GM21825 (cell line): ENCODE results near the gene LTBP4.

Experiments
- ATAC-seq: cut with Tn5 transposase; IDR thresholded peaks from one replicate; pipeline ENCODE4 v1.9.1; 2021; ENCODE audit warnings: mild to moderate bottlenecking, moderate library complexity; ENCODE audit not compliant: unreplicated experiment

LTBP4 gene

DNA sequence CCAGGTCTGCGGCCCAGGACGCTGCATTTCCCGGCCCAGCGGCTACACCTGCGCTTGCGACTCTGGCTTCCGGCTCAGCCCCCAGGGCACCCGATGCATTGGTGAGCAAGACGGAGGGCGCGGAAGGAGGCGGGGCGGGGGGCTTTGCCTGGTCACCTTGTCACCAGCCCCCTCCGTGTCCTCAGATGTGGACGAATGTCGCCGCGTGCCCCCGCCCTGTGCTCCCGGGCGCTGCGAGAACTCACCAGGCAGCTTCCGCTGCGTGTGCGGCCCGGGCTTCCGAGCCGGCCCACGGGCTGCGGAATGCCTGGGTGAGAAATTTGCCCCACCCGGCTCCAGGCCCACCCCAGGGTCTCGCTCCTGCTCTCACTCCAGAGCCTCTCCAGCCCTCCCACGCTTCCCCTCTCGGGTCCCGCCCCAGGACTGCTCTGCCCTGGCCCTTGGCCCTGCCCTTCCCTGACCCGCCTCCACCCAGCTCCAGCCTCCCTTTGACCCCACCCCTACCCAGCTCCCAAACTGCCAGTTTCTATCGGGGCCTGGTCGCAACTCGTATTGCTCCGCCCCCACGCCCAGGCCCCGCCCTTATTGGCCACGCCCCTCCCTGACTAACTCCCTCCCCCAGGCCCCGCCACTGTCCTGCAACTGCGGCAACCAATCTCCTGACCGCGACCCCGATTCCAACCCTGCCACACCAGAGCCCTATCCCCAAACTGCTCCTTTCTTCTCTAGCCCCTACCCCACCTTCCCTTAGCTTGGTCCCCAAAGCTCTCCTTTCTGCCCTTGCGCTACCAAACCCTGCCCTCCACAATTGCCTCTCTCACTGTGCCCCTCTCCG lies 8.6 kb downstream of the LTBP4 start:
- ATAC-seq, result peak; percentile 47

DNA sequence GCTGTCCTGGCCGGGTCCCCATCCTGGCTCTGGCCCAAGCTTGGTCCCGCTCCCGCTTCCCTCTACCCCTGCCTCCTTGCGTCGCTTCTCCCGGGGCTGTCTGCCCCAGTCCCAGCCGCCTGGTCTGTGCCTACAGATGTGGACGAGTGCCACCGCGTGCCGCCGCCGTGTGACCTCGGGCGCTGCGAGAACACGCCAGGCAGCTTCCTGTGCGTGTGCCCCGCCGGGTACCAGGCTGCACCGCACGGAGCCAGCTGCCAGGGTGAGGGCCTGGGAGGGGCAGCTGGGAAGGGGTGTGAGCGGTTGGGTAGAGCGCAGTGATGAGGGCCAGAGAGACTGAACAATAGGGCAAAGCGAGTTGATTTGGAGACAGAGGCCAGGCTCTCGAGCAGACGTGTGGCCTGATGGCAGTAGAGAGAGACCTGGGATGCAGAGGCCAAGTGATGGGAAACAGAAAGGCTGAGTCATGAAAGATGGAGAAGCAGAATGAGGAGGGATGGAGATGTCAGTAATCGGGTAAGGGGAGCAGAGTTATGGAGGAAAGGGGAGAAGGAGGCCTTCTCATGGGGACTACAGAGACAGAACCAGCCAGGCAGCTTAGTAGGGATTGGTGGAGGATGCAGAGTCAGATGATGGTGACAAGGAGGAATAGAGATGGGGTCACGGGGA lies 9.4 kb downstream of the LTBP4 start:
- no peak for ATAC-seq

- no peak for ATAC-seq
Observed at GRCh38 chr19:40611096-40611495, 9.9 kb downstream of the LTBP4 start.

DNA sequence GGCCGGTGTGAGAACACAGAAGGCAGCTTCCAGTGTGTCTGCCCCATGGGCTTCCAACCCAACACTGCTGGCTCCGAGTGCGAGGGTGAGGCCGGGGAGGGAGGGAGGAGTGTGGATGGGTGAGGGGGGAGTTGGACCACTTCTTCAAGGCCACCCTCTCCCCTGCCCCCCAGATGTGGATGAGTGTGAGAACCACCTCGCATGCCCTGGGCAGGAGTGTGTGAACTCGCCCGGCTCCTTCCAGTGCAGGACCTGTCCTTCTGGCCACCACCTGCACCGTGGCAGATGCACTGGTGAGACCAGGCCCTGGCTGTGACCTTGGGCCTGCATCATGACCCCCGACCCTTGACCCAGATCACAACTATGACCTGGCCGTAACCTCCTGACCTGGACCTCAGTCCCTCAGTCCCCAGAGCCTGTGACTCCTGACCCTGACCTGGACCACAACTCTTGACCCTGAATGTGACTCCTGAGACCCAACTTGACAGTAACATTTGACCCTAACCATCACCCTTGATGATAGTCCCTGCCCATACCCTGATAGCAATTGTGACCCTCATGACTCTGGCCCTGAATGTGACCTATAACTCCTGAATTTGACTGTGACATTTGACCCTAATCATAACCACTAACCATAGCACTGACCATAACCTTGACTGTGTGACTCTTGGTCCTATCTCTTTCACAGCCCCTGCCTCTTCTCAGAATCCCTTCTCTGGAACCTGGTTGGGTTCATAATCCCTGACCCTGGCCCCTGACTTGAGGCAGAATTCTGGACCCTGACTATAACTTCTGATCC lies 10.9 kb downstream of the LTBP4 start:
- ATAC-seq, result no peak

DNA sequence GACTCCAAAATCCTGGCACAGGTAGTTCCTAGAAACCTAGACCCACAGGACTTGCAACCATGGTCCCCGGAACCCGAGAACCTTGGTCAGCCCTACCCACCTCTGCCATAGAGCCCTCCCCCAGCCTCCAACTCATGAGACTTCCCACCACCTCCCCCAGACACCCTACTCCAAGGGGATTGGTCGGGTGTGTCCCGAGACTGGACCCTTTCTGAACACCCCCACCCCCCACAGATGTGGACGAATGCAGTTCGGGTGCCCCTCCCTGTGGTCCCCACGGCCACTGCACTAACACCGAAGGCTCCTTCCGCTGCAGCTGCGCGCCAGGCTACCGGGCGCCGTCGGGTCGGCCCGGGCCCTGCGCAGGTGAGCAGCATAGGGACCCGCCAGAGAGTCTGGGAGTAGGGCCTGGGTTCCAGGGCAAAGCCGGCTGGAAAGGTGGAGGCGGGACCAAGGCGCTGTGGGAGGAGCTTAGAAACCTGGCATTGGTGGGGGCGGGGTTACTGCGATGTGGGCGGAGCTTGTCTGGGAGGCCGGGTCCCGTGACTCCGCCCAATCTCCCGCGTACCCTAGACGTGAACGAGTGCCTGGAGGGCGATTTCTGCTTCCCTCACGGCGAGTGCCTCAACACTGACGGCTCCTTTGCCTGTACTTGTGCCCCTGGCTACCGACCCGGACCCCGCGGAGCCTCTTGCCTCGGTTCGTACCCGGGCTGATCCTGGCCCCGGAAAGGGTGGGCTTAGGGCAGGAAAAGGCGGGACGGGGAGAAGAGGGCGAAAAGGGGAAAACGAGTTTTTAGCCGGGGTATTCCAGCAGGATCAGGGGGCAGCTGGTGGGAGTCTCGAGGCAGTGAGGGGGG lies 11.9 kb downstream of the LTBP4 start:
- no peak for ATAC-seq

GRCh38 chr19:40613690-40614621 lies 12.8 kb downstream of the LTBP4 start:
- no peak for ATAC-seq

- no peak for ATAC-seq
Observed at GRCh38 chr19:40614622-40615411, 13.6 kb downstream of the LTBP4 start.

DNA sequence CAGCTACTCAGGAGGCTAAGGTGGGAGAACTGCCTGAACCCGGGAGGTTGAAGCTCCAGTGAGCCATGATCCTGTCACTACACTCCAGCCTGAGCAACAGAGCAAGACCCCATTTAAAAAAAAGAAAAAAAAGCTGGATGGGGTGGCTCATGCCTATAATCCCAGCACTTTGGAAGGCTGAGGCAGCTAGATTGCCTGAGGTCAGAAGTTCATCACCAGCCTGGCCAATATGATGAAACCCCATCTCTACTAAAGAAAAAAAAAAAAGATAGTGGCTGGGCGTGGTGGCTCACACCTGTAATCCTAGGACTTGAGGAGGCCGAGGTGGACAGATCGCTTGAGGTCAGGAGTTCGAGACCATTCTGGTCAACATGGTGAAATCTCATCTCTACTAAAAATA lies 15.0 kb downstream of the LTBP4 start:
- no peak for ATAC-seq

GRCh38 chr19:40616941-40617340 lies 15.8 kb downstream of the LTBP4 start:
- ATAC-seq, result no peak

- no peak for ATAC-seq
Observed at GRCh38 chr19:40617961-40618360, 16.8 kb downstream of the LTBP4 start.

DNA sequence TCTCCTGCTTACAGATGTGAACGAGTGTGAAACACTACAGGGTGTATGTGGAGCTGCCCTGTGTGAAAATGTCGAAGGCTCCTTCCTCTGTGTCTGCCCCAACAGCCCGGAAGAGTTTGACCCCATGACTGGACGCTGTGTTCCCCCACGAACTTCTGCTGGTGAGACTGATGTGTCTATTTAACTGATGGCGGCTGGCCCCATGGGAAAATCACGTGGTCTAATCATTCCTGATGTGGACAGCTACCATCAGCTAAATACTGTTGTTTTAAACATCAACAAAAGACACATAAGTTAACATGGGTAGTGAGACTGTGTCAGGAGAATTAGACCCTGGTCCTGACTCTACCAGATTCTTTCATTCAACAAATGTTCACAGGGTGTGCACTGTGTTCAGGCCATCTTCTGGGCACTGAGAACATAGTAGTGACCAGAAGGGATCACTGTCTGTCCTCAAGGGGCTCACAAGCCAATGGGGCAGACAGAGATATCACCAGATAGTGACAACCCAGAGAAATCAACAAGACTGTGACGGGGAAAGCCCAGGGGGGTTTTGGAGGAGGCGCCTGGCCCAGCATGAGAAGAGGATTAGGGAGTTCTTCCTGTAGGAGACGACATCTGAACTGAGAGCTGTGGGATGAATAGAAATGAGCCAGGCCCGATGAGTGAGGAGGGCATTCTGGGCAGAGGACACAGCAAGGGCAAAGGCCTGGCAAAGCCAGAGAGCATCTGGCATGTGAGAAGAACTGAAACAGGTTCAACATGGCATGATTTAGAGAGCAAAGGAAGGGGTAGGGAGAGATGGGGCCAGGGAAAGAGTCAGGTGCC lies 18.4 kb downstream of the LTBP4 start:
- ATAC-seq, result no peak

DNA sequence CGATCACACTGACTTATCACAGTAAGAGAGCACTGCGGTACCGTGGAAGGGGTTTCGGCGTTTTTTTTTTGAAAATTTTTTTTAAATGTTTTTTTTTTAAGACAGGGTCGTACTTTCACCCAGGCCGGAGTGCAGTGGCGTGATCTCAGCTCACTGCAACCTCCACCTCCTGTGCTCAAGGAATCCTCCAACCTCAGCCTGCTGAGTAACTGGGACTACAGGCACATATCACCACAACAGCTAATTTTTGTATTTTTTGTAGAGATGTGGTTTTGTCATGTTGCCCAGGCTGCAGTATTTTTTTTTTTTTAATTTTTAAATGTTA lies 19.0 kb downstream of the LTBP4 start:
- ATAC-seq, result no peak

DNA sequence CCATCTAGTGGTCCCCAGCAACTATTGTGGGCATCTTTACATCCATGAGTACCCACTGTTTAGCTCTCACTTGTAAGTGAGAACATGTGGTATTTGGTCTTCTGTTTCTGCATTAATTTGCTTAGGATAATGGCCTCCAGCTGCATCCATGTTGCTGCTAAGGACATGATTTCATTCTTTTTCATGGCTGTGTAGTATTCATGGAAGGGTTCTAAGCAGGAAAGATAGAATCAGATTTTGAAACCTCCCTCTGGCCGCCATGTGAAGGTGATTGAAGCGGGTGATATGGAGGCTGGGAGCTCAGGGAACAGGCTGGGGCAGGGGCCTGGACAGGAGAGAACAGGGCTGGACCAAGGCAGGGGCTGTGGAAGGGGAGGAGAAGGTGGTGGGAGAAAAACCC lies 20.1 kb downstream of the LTBP4 start:
- ATAC-seq, result no peak

- no peak for ATAC-seq
Observed at GRCh38 chr19:40621966-40622772, 21.0 kb downstream of the LTBP4 start.

DNA sequence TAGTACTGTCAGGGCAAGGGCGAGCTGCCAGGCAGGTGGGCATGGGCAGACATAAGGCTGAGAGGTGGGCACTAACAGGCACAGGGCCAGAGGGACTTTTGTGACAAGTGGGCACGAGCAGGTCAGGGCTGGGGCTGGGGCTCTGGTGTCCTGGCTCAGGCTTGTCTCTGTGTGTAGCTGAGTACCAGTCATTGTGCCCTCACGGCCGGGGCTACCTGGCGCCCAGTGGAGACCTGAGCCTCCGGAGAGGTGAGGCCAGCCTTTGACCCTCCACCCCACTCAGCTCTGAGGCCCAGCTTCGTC lies 21.6 kb downstream of the LTBP4 start:
- no peak for ATAC-seq

DNA sequence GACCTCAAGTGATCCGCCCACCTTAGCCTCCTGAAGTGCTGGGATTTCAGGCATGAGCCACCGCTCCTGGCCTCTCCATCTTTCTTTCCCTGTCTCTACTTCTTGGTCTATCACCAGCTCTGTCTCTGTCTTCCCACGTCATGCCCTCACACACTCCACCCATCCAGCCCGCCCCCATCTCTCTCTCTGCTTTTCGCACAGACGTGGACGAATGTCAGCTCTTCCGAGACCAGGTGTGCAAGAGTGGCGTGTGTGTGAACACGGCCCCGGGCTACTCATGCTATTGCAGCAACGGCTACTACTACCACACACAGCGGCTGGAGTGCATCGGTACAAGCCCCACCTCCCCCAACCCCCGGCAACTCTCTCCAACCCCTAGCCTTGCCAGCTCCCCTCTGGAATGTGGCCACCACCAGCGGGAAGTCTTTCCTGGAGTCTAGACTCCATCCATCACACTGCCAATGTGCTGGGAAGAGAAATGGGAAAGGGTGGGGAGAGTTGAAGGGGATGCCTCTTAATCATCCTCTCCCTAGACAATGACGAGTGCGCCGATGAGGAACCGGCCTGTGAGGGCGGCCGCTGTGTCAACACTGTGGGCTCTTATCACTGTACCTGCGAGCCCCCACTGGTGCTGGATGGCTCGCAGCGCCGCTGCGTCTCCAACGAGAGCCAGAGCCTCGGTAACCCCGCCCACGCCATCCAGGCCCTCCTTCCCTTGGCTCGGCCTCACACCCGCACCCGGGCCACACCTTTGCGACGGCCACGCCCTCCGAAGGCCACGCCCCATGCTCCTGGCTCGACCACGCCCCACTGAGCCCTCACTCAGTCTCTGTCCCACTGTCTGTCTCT lies 22.5 kb downstream of the LTBP4 start:
- ATAC-seq, result no peak
